ENCODE data around the gene PHF21A.
"Not testable (repeated sequence)": the region's sequence is repeated elsewhere in the genome, so short reads cannot be mapped to it uniquely, and the experiment has no call there.

Gene PHF21A

GRCh38 chr11:46036009-46036408, 85.2 kb downstream of the PHF21A start:
- DNase-seq (ENCODE audit: low read depth in 2 of 2), result no peak

GRCh38 chr11:46034041-46034440, 87.2 kb downstream of the PHF21A start:
- no peak for DNase-seq (ENCODE audit: low read depth in 2 of 2)

- no peak for DNase-seq (ENCODE audit: low read depth in 2 of 2)
Observed at GRCh38 chr11:46026606-46027293, 94.5 kb downstream of the PHF21A start.

GRCh38 chr11:46020084-46020599, 101.1 kb downstream of the PHF21A start:
- DNase-seq (ENCODE audit: low read depth in 2 of 2), result no peak

- DNase-seq (ENCODE audit: low read depth in 2 of 2), result no peak
Observed at GRCh38 chr11:46018651-46019050, 102.6 kb downstream of the PHF21A start.

GRCh38 chr11:46017341-46017740, 103.9 kb downstream of the PHF21A start:
- no peak for DNase-seq (ENCODE audit: low read depth in 2 of 2)

- DNase-seq (ENCODE audit: low read depth in 2 of 2), result no peak
Observed at GRCh38 chr11:46015941-46016340, 105.3 kb downstream of the PHF21A start.

- DNase-seq (ENCODE audit: low read depth in 2 of 2), result not testable (repeated sequence)
Observed at GRCh38 chr11:46014168-46014567, 107.1 kb downstream of the PHF21A start.

GRCh38 chr11:46012185-46012584, 109.1 kb downstream of the PHF21A start:
- no peak for DNase-seq (ENCODE audit: low read depth in 2 of 2)

GRCh38 chr11:46010100-46010499, 111.2 kb downstream of the PHF21A start:
- DNase-seq (ENCODE audit: low read depth in 2 of 2), result no peak

- DNase-seq (ENCODE audit: low read depth in 2 of 2), result no peak
Observed at GRCh38 chr11:46009647-46010046, 111.6 kb downstream of the PHF21A start.

- DNase-seq (ENCODE audit: low read depth in 2 of 2), result no peak
Observed at GRCh38 chr11:46006418-46007070, 114.7 kb downstream of the PHF21A start.

GRCh38 chr11:46003572-46003971, 117.7 kb downstream of the PHF21A start:
- no peak for DNase-seq (ENCODE audit: low read depth in 2 of 2)

- DNase-seq (ENCODE audit: low read depth in 2 of 2), result no peak
Observed at GRCh38 chr11:46002189-46002588, 119.1 kb downstream of the PHF21A start.

- DNase-seq (ENCODE audit: low read depth in 2 of 2), result no peak
Observed at GRCh38 chr11:46001448-46001914, 119.8 kb downstream of the PHF21A start.

GRCh38 chr11:45997599-45997998, 123.7 kb downstream of the PHF21A start:
- no peak for DNase-seq (ENCODE audit: low read depth in 2 of 2)

GRCh38 chr11:45995342-45995734, 125.9 kb downstream of the PHF21A start:
- DNase-seq (ENCODE audit: low read depth in 2 of 2), result no peak

GRCh38 chr11:45994371-45995341, 126.6 kb downstream of the PHF21A start:
- no peak for DNase-seq (ENCODE audit: low read depth in 2 of 2)

- no peak for DNase-seq (ENCODE audit: low read depth in 2 of 2)
Observed at GRCh38 chr11:45993531-45994001, 127.7 kb downstream of the PHF21A start.

GRCh38 chr11:45988921-45989320, 132.3 kb downstream of the PHF21A start:
- DNase-seq (ENCODE audit: low read depth in 2 of 2), result no peak

GRCh38 chr11:45985212-45985611, 136.0 kb downstream of the PHF21A start:
- DNase-seq (ENCODE audit: low read depth in 2 of 2), result no peak

- DNase-seq (ENCODE audit: low read depth in 2 of 2), result no peak
Observed at GRCh38 chr11:45984192-45984591, 137.1 kb downstream of the PHF21A start.
